GM20000 (cell line): ENCODE results near the gene LLGL2.
A peak's percentile ranks its signal among the peaks of the same experiment; 100 is the strongest.

ENCODE experiments used
- DNase-seq: peaks from one replicate; pipeline ENCODE4 v3.0.0; 2012; ENCODE audit warnings: low spot score
- CTCF ChIP-seq: IDR thresholded peaks from 2 replicates; pipeline ENCODE4 v1.5.1; 2012; ENCODE audit warnings: mild to moderate bottlenecking, control low read depth; ENCODE audit errors: extremely low read depth, missing control alignments

The LLGL2 gene

GRCh38 chr17:75570772-75571171 is 45.3 kb downstream of the LLGL2 start:
- TF ChIP-seq CTCF, result no peak
- no peak for DNase-seq

GRCh38 chr17:75571197-75571884 is 45.8 kb downstream of the LLGL2 start:
- no peak for TF ChIP-seq CTCF
- peak; percentile 88 for DNase-seq

- no peak for TF ChIP-seq CTCF
- no peak for DNase-seq
These were observed 46.4 kb downstream of the LLGL2 start for GRCh38 chr17:75571885-75572215.

GRCh38 chr17:75572713-75573539 is 47.4 kb downstream of the LLGL2 start:
- no peak for DNase-seq
- no peak for TF ChIP-seq CTCF

- TF ChIP-seq CTCF, result no peak
- DNase-seq, result no peak
These were observed 48.1 kb downstream of the LLGL2 start for GRCh38 chr17:75573540-75573957.

- no peak for TF ChIP-seq CTCF
- no peak for DNase-seq
These were observed 48.5 kb downstream of the LLGL2 start for GRCh38 chr17:75573994-75574393.

GRCh38 chr17:75574404-75575036 is 49.0 kb downstream of the LLGL2 start:
- TF ChIP-seq CTCF, result no peak
- DNase-seq, result no peak
